Measurements from ENCODE around the gene GPN3. TPM values are rescaled to one million over a fixed set of nuclear protein-coding genes. Genes with fewer than 3 reads are reported as not detected.
"Not testable (repeated sequence)": the region's sequence is repeated elsewhere in the genome, so short reads cannot be mapped to it uniquely, and the experiment has no call there.

GPN3 gene
- polyA plus RNA-seq, 1 donor from 2014 or later = 23.8 TPM

GRCh38 chr12:110467847-110468213, 227 bp downstream of the GPN3 start:
- peaks cover 14% of the 10 kb centered on the region for H3K79me2 ChIP-seq (replicated peaks; ENCODE audit: insufficient read depth, low read length)
- peak overlapping the region; percentile 64 for H3K9ac ChIP-seq (ENCODE audit: low read length)
- no peaks in the 10 kb centered on the region for H4K20me1 ChIP-seq (ENCODE audit: insufficient read depth)
- H3K9me3 ChIP-seq (ENCODE audit: low read length) = no peaks in the 10 kb centered on the region
- H3K4me3 ChIP-seq (ENCODE audit: low read length) = peak overlapping the region; percentile 97
- H2AFZ ChIP-seq (ENCODE audit: low read depth, low read length) = peak overlapping the region; percentile 43
- H3K36me3 ChIP-seq (ENCODE audit: insufficient read depth, low read length) = no peaks in the 10 kb centered on the region
- peak overlapping the region; percentile 90 for H3K4me2 ChIP-seq (ENCODE audit: low read length)
- TF ChIP-seq RAD21 (conservative IDR thresholded peaks at IDR 0.05) (no peak), TAF1 (IDR thresholded peaks at IDR 0.05; ENCODE audit: low read depth) (no peak), CTCF (IDR thresholded peaks at IDR 0.05; ENCODE audit: poor library complexity, severe bottlenecking) (no peak), SMC3 (conservative IDR thresholded peaks at IDR 0.05; ENCODE audit: poor library complexity) (no peak), EZH2 (IDR thresholded peaks at IDR 0.05; ENCODE audit: borderline replicate concordance, insufficient read depth, low read length, poor library complexity, severe bottlenecking) (no peak), EP300 (conservative IDR thresholded peaks at IDR 0.05; ENCODE audit: poor library complexity, severe bottlenecking) (no peak), MXI1 (conservative IDR thresholded peaks at IDR 0.05; ENCODE audit: poor library complexity, severe bottlenecking) (no peak), POLR2AphosphoS5 (IDR thresholded peaks at IDR 0.05) (no peak), REST (IDR thresholded peaks at IDR 0.05; ENCODE audit: borderline replicate concordance) (no peak)
- H3K27me3 ChIP-seq (ENCODE audit: insufficient read depth, low read depth, low read length) = no peaks in the 10 kb centered on the region
- H3F3A ChIP-seq (ENCODE audit: insufficient read depth, low read length, poor library complexity, severe bottlenecking) = no peaks in the 10 kb centered on the region
- H3K9me2 ChIP-seq (ENCODE audit: insufficient read depth, low read length) = no peaks in the 10 kb centered on the region
- peak overlapping the region; percentile 49 for H3K27ac ChIP-seq (ENCODE audit: low read length)

GRCh38 chr12:110466791-110467190, 1.3 kb downstream of the GPN3 start:
- Histone ChIP-seq H3K4me2 (ENCODE audit: low read length) (peak overlapping the region; percentile 90), H3K9ac (ENCODE audit: low read length) (no peak overlapping the region), H3K9me3 (ENCODE audit: low read length) (no peaks in the 10 kb centered on the region), H3K36me3 (ENCODE audit: insufficient read depth, low read length) (no peaks in the 10 kb centered on the region), H2AFZ (ENCODE audit: low read depth, low read length) (no peak overlapping the region), H3K27ac (ENCODE audit: low read length) (no peak overlapping the region), H3K27me3 (ENCODE audit: insufficient read depth, low read depth, low read length) (no peaks in the 10 kb centered on the region), H3K79me2 (replicated peaks; ENCODE audit: insufficient read depth, low read length) (peaks cover 14% of the 10 kb centered on the region), H3F3A (ENCODE audit: insufficient read depth, low read length, poor library complexity, severe bottlenecking) (no peaks in the 10 kb centered on the region), H4K20me1 (ENCODE audit: insufficient read depth) (no peaks in the 10 kb centered on the region), H3K9me2 (ENCODE audit: insufficient read depth, low read length) (no peaks in the 10 kb centered on the region), H3K4me3 (ENCODE audit: low read length) (peak overlapping the region; percentile 97)
- TF ChIP-seq RAD21 (conservative IDR thresholded peaks at IDR 0.05) (no peak), EP300 (conservative IDR thresholded peaks at IDR 0.05; ENCODE audit: poor library complexity, severe bottlenecking) (no peak), SMC3 (conservative IDR thresholded peaks at IDR 0.05; ENCODE audit: poor library complexity) (no peak), EZH2 (IDR thresholded peaks at IDR 0.05; ENCODE audit: borderline replicate concordance, insufficient read depth, low read length, poor library complexity, severe bottlenecking) (no peak), MXI1 (conservative IDR thresholded peaks at IDR 0.05; ENCODE audit: poor library complexity, severe bottlenecking) (no peak), TAF1 (IDR thresholded peaks at IDR 0.05; ENCODE audit: low read depth) (no peak), CTCF (IDR thresholded peaks at IDR 0.05; ENCODE audit: poor library complexity, severe bottlenecking) (no peak), POLR2AphosphoS5 (IDR thresholded peaks at IDR 0.05) (no peak), REST (IDR thresholded peaks at IDR 0.05; ENCODE audit: borderline replicate concordance) (no peak)

GRCh38 chr12:110465765-110466164, 2.3 kb downstream of the GPN3 start:
- H3K79me2 ChIP-seq (replicated peaks; ENCODE audit: insufficient read depth, low read length) = peaks cover 14% of the 10 kb centered on the region
- not testable (repeated sequence) for H2AFZ ChIP-seq (ENCODE audit: low read depth, low read length); H3K4me3 ChIP-seq (ENCODE audit: low read length); H3K27ac ChIP-seq (ENCODE audit: low read length); H3K27me3 ChIP-seq (ENCODE audit: insufficient read depth, low read depth, low read length); H3K9me2 ChIP-seq (ENCODE audit: insufficient read depth, low read length); H3F3A ChIP-seq (ENCODE audit: insufficient read depth, low read length, poor library complexity, severe bottlenecking); H4K20me1 ChIP-seq (ENCODE audit: insufficient read depth); H3K9me3 ChIP-seq (ENCODE audit: low read length); H3K9ac ChIP-seq (ENCODE audit: low read length); H3K36me3 ChIP-seq (ENCODE audit: insufficient read depth, low read length); H3K4me2 ChIP-seq (ENCODE audit: low read length)

Measured in neural cell (in vitro differentiated cells).